WERI-Rb-1 (cell line): ENCODE measurements around the gene ROBO1.
"Not testable (repeated sequence)": the region's sequence is repeated elsewhere in the genome, so short reads cannot be mapped to it uniquely, and the experiment has no call there.

Experiments used
- DNase-seq: peaks from one replicate; pipeline ENCODE4 v3.0.0-alpha.2; 2020
- H3K27ac ChIP-seq: fragments of 250-450 bp; sonication (Bioruptor Pico); 2 replicates; pipeline ENCODE4 v1.5.1; 2020; ENCODE audit warnings: mild to moderate bottlenecking, moderate library complexity
- H3K27me3 ChIP-seq: fragments of 250-450 bp; sonication (Bioruptor Pico); 2 replicates; pipeline ENCODE4 v1.5.1; 2021; ENCODE audit warnings: mild to moderate bottlenecking, low read depth, moderate library complexity; ENCODE audit not compliant: insufficient read depth, severe bottlenecking
- H3K36me3 ChIP-seq: fragments of 250-450 bp; sonication (Bioruptor Pico); 2 replicates; pipeline ENCODE4 v1.5.1; 2020; ENCODE audit warnings: mild to moderate bottlenecking, moderate library complexity
- H3K4me3 ChIP-seq: 2 replicates; pipeline ENCODE4 v1.5.1; 2011; ENCODE audit warnings: low read depth, mild to moderate bottlenecking, control low read depth, low read length
- H3K9me3 ChIP-seq: fragments of 250-450 bp; sonication (Bioruptor Pico); 2 replicates; pipeline ENCODE4 v1.5.1; 2021; ENCODE audit warnings: mild to moderate bottlenecking, moderate library complexity; ENCODE audit not compliant: severe bottlenecking
- TF ChIP-seq, protein P1 (sequence below): IDR thresholded peaks from 2 replicates; pipeline ENCODE4 v1.5.1; 2011; ENCODE audit warnings: low read depth, mild to moderate bottlenecking, control low read depth, inconsistent platforms, low read length

ROBO1 gene

GRCh38 chr3:79341961-79342360 lies 425.8 kb downstream of the ROBO1 start:
- no peak overlapping the region for H3K27ac ChIP-seq
- no peak for DNase-seq
- H3K9me3 ChIP-seq = no peaks in the 10 kb centered on the region
- H3K4me3 ChIP-seq = no peak overlapping the region
- TF ChIP-seq, protein P1, sequence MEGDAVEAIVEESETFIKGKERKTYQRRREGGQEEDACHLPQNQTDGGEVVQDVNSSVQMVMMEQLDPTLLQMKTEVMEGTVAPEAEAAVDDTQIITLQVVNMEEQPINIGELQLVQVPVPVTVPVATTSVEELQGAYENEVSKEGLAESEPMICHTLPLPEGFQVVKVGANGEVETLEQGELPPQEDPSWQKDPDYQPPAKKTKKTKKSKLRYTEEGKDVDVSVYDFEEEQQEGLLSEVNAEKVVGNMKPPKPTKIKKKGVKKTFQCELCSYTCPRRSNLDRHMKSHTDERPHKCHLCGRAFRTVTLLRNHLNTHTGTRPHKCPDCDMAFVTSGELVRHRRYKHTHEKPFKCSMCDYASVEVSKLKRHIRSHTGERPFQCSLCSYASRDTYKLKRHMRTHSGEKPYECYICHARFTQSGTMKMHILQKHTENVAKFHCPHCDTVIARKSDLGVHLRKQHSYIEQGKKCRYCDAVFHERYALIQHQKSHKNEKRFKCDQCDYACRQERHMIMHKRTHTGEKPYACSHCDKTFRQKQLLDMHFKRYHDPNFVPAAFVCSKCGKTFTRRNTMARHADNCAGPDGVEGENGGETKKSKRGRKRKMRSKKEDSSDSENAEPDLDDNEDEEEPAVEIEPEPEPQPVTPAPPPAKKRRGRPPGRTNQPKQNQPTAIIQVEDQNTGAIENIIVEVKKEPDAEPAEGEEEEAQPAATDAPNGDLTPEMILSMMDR = no peak
- no peaks in the 10 kb centered on the region for H3K36me3 ChIP-seq
- no peaks in the 10 kb centered on the region for H3K27me3 ChIP-seq

DNA sequence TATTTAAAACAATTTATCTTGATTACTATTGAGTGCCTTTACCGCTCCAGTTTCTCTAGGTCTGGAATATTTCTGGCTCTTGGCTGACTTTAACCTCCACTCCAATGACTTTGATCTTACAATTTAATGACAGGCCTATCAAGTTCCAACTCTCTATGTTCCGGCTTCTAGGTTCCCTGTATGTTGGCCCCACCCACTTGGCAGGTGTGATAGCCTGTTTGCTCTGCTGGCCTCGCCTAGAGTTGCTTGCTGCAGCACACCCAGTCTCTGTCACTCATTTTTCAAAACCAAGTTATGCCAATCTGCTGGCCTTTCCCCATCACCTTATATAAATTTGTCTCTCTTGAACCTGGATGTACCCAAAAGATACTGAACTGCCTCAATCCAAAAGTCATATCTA lies 428.0 kb downstream of the ROBO1 start:
- H3K27ac ChIP-seq = no peak overlapping the region
- H3K9me3 ChIP-seq = no peaks in the 10 kb centered on the region
- H3K27me3 ChIP-seq = no peaks in the 10 kb centered on the region
- TF ChIP-seq, protein P1 = no peak
- H3K36me3 ChIP-seq = no peaks in the 10 kb centered on the region
- H3K4me3 ChIP-seq = no peak overlapping the region
- no peak for DNase-seq

- H3K36me3 ChIP-seq = no peaks in the 10 kb centered on the region
- H3K4me3 ChIP-seq = no peak overlapping the region
- H3K27ac ChIP-seq = no peak overlapping the region
- H3K9me3 ChIP-seq = no peaks in the 10 kb centered on the region
- no peak for DNase-seq
- no peaks in the 10 kb centered on the region for H3K27me3 ChIP-seq
- TF ChIP-seq, protein P1 = no peak
Observed at GRCh38 chr3:79337798-79338197, 430.0 kb downstream of the ROBO1 start.

GRCh38 chr3:79329154-79329553 lies 438.6 kb downstream of the ROBO1 start:
- TF ChIP-seq, protein P1 = no peak
- H3K27ac ChIP-seq = no peak overlapping the region
- no peaks in the 10 kb centered on the region for H3K36me3 ChIP-seq
- no peaks in the 10 kb centered on the region for H3K27me3 ChIP-seq
- DNase-seq = no peak
- no peaks in the 10 kb centered on the region for H3K9me3 ChIP-seq
- H3K4me3 ChIP-seq = no peak overlapping the region

- H3K36me3 ChIP-seq = no peaks in the 10 kb centered on the region
- no peak overlapping the region for H3K4me3 ChIP-seq
- DNase-seq = no peak
- no peak overlapping the region for H3K27ac ChIP-seq
- TF ChIP-seq, protein P1 = no peak
- H3K27me3 ChIP-seq = no peaks in the 10 kb centered on the region
- H3K9me3 ChIP-seq = no peaks in the 10 kb centered on the region
Observed at GRCh38 chr3:79326642-79327041, 441.2 kb downstream of the ROBO1 start.

- not testable (repeated sequence) for H3K27me3 ChIP-seq, H3K27ac ChIP-seq, DNase-seq, H3K9me3 ChIP-seq, H3K36me3 ChIP-seq, H3K4me3 ChIP-seq
Observed at GRCh38 chr3:79325833-79326383, 441.9 kb downstream of the ROBO1 start.
